SK-N-SH treated with all-trans-retinoic acid at 6 μM for 48 hours (cell line): ENCODE data around the gene APOL4.

ENCODE experiments used
- ARNTL ChIP-seq: fragments of 450-650 bp; formaldehyde crosslinking; IDR thresholded peaks from 2 replicates; pipeline ENCODE4 v1.5.0; 2020; ENCODE audit warnings: low read depth, mild to moderate bottlenecking, moderate library complexity, borderline replicate concordance
- BACH2 ChIP-seq: fragments of 250-450 bp; sonication (Bioruptor Pico); IDR thresholded peaks from 2 replicates; pipeline ENCODE4 v1.9.0; 2021; ENCODE audit warnings: mild to moderate bottlenecking, borderline replicate concordance
- ESRRG ChIP-seq: fragments of 250-450 bp; sonication (Bioruptor Pico); IDR thresholded peaks from 2 replicates; pipeline ENCODE4 v1.6.1; 2021; ENCODE audit warnings: mild to moderate bottlenecking
- OSR1 ChIP-seq: fragments of 250-450 bp; sonication (Bioruptor Pico); IDR thresholded peaks from 2 replicates; pipeline ENCODE4 v1.8.0; 2022; ENCODE audit warnings: moderate library complexity, mild to moderate bottlenecking, inconsistent platforms
- RARB ChIP-seq: fragments of 250-450 bp; sonication (Bioruptor Pico); IDR thresholded peaks from 2 replicates; pipeline ENCODE4 v1.8.0; 2021; ENCODE audit warnings: mild to moderate bottlenecking, moderate library complexity
- SNAI2 ChIP-seq: fragments of 250-450 bp; sonication (Bioruptor Pico); IDR thresholded peaks from 2 replicates; pipeline ENCODE4 v1.5.0; 2020; ENCODE audit warnings: mild to moderate bottlenecking, moderate library complexity
- ZFP3 ChIP-seq: fragments of 250-450 bp; sonication (Bioruptor Pico); IDR thresholded peaks from 2 replicates; pipeline ENCODE4 v1.5.0; 2020; ENCODE audit warnings: mild to moderate bottlenecking, moderate library complexity
- ZNF70 ChIP-seq: fragments of 450-650 bp; formaldehyde crosslinking; IDR thresholded peaks from 2 replicates; pipeline ENCODE4 v1.5.0; 2020; ENCODE audit warnings: mild to moderate bottlenecking, moderate library complexity
- TF ChIP-seq, protein P1 (sequence below): fragments of 250-450 bp; sonication (Bioruptor Pico); IDR thresholded peaks from 2 replicates; pipeline ENCODE4 v1.8.0; 2020; ENCODE audit warnings: mild to moderate bottlenecking, moderate library complexity, borderline replicate concordance
- TF ChIP-seq, protein P2 (sequence below): fragments of 250-450 bp; sonication (Bioruptor Pico); IDR thresholded peaks from 2 replicates; pipeline ENCODE4 v1.5.1; 2020; ENCODE audit warnings: low read depth, mild to moderate bottlenecking, moderate library complexity
- TF ChIP-seq, protein P3 (sequence below): fragments of 250-450 bp; sonication (Bioruptor Pico); IDR thresholded peaks from 2 replicates; pipeline ENCODE4 v1.5.0; 2020; ENCODE audit warnings: mild to moderate bottlenecking, moderate library complexity

DNA sequence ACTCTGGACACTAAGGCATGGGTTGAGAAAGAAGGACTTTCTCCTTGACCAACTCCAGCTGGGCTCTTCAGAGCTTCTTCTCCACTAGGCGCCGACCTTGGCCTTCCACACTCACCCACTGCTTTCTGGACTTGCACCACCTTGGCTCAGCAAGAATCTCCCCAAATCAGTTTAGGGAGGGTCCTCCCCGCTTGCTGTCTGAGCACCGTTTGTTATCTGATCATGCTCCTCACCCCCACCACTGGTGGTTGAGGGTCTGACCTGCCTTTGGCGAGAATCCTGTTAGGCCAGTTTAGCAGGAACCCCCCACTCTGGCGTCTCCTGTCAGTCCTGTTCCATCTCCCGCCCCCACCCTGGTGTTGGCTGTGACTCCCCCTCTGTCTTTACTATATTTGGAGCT lies 27.3 kb upstream of the APOL4 start:
- TF ChIP-seq, protein P1, sequence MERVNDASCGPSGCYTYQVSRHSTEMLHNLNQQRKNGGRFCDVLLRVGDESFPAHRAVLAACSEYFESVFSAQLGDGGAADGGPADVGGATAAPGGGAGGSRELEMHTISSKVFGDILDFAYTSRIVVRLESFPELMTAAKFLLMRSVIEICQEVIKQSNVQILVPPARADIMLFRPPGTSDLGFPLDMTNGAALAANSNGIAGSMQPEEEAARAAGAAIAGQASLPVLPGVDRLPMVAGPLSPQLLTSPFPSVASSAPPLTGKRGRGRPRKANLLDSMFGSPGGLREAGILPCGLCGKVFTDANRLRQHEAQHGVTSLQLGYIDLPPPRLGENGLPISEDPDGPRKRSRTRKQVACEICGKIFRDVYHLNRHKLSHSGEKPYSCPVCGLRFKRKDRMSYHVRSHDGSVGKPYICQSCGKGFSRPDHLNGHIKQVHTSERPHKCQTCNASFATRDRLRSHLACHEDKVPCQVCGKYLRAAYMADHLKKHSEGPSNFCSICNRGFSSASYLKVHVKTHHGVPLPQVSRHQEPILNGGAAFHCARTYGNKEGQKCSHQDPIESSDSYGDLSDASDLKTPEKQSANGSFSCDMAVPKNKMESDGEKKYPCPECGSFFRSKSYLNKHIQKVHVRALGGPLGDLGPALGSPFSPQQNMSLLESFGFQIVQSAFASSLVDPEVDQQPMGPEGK (CRISPR knock-in tag) = no peak
- TF ChIP-seq SNAI2 (CRISPR knock-in tag) (no peak), BACH2 (CRISPR knock-in tag) (no peak), ARNTL (CRISPR knock-in tag) (no peak), RARB (CRISPR knock-in tag) (no peak), ZFP3 (CRISPR knock-in tag) (no peak), ESRRG (CRISPR knock-in tag) (no peak), ZNF70 (no peak), OSR1 (CRISPR knock-in tag) (no peak)
- TF ChIP-seq, protein P2, sequence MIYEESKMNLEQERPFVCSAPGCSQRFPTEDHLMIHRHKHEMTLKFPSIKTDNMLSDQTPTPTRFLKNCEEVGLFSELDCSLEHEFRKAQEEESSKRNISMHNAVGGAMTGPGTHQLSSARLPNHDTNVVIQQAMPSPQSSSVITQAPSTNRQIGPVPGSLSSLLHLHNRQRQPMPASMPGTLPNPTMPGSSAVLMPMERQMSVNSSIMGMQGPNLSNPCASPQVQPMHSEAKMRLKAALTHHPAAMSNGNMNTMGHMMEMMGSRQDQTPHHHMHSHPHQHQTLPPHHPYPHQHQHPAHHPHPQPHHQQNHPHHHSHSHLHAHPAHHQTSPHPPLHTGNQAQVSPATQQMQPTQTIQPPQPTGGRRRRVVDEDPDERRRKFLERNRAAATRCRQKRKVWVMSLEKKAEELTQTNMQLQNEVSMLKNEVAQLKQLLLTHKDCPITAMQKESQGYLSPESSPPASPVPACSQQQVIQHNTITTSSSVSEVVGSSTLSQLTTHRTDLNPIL (CRISPR knock-in tag) = no peak
- TF ChIP-seq, protein P3, sequence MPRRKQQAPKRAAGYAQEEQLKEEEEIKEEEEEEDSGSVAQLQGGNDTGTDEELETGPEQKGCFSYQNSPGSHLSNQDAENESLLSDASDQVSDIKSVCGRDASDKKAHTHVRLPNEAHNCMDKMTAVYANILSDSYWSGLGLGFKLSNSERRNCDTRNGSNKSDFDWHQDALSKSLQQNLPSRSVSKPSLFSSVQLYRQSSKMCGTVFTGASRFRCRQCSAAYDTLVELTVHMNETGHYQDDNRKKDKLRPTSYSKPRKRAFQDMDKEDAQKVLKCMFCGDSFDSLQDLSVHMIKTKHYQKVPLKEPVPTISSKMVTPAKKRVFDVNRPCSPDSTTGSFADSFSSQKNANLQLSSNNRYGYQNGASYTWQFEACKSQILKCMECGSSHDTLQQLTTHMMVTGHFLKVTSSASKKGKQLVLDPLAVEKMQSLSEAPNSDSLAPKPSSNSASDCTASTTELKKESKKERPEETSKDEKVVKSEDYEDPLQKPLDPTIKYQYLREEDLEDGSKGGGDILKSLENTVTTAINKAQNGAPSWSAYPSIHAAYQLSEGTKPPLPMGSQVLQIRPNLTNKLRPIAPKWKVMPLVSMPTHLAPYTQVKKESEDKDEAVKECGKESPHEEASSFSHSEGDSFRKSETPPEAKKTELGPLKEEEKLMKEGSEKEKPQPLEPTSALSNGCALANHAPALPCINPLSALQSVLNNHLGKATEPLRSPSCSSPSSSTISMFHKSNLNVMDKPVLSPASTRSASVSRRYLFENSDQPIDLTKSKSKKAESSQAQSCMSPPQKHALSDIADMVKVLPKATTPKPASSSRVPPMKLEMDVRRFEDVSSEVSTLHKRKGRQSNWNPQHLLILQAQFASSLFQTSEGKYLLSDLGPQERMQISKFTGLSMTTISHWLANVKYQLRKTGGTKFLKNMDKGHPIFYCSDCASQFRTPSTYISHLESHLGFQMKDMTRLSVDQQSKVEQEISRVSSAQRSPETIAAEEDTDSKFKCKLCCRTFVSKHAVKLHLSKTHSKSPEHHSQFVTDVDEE (CRISPR knock-in tag) = no peak
